H1 (cell line): ENCODE measurements around the gene CMIP. TPM values are rescaled to one million over a fixed set of nuclear protein-coding genes. Genes with fewer than 3 reads are reported as not detected.

Experiments
- CTCF ChIA-PET: fragments of 300-600 bp; sonication (Branson Sonifier 250); formaldehyde crosslinking; loops from one replicate; lab custom pipeline; 2021; ENCODE audit not compliant: partially characterized antibody; lab: Charles Lee
- POLR2A ChIA-PET: fragments of 300-600 bp; sonication (Branson Sonifier 250); formaldehyde crosslinking; loops from one replicate; lab custom pipeline; 2021; ENCODE audit warnings: inconsistent platforms; ENCODE audit not compliant: partially characterized antibody; lab: Charles Lee
- DNase-seq, 2 experiments: peaks; one replicate each; pipeline versions ENCODE4 v3.0.0 to v3.0.0-alpha.2; 2010 to 2022; ENCODE audit warnings: low spot score in 2 of 2, low read depth in 1 of 2, mixed read lengths in 1 of 2
- FAIRE-seq: peaks from 2 replicates; lab custom pipeline; 2011; peaks lifted over from hg19 to GRCh38; lab: Jason Lieb, UNC
- H2AFZ ChIP-seq: 2 replicates; pipeline ENCODE4 v1.8.1; 2012; ENCODE audit warnings: low read length, inconsistent platforms
- H2AK5ac ChIP-seq: 2 replicates; pipeline ENCODE4 v1.6.1; 2013; ENCODE audit warnings: low read depth, low read length
- H2BK120ac ChIP-seq: replicated peaks from 2 replicates; pipeline ENCODE3; 2013; ENCODE audit warnings: low read depth, low read length, inconsistent platforms
- H2BK12ac ChIP-seq: 2 replicates; pipeline ENCODE4 v1.6.1; 2013; ENCODE audit warnings: low read depth, low read length
- H2BK15ac ChIP-seq: 2 replicates; pipeline ENCODE4 v1.6.1; 2013; ENCODE audit warnings: low read length
- H2BK20ac ChIP-seq: 2 replicates; pipeline ENCODE4 v1.6.1; 2013; ENCODE audit warnings: low read length
- H2BK5ac ChIP-seq: 2 replicates; pipeline ENCODE4 v1.6.1; 2013; ENCODE audit warnings: low read depth, low read length
- H3K14ac ChIP-seq: 2 replicates; pipeline ENCODE4 v1.6.1; 2013; ENCODE audit warnings: inconsistent platforms; ENCODE audit not compliant: insufficient read length
- H3K18ac ChIP-seq: 2 replicates; pipeline ENCODE4 v1.6.1; 2013; ENCODE audit warnings: low read length; ENCODE audit errors: extremely low read depth
- H3K23ac ChIP-seq: 2 replicates; pipeline ENCODE4 v1.6.1; 2013; ENCODE audit warnings: inconsistent platforms; ENCODE audit not compliant: insufficient read length
- H3K23me2 ChIP-seq: 2 replicates; pipeline ENCODE4 v1.6.1; 2013; ENCODE audit warnings: low read depth, low read length
- H3K27ac ChIP-seq: 2 replicates; pipeline ENCODE4 v1.6.1; 2011; ENCODE audit warnings: low read depth, low read length, inconsistent platforms
- H3K27me3 ChIP-seq, 4 experiments: replicated peaks in 1 of 4; 1 replicate in 1 of 4; 2 replicates in 3 of 4; pipeline versions ENCODE4 v1.6.1 to v1.8.1; 2011 to 2013; ENCODE audit warnings: low read length in 3 of 4, mild to moderate bottlenecking in 3 of 4, inconsistent platforms in 2 of 4, mixed read lengths in 2 of 4, moderate library complexity in 1 of 4; ENCODE audit not compliant: control insufficient read depth in 3 of 4, insufficient read depth in 3 of 4; ENCODE audit errors: extremely low read depth in 1 of 4
- H3K36me3 ChIP-seq, 4 experiments: 2 replicates each; pipeline versions ENCODE4 v1.6.1 to v1.8.1; 2011 to 2013; ENCODE audit warnings: mild to moderate bottlenecking in 4 of 4, low read length in 3 of 4, moderate library complexity in 2 of 4, control low read depth in 1 of 4, inconsistent platforms in 1 of 4; ENCODE audit not compliant: insufficient read depth in 4 of 4, control insufficient read depth in 2 of 4
- H3K4ac ChIP-seq: replicated peaks from 2 replicates; pipeline ENCODE3; 2013; ENCODE audit warnings: low read length, low read depth, mixed read lengths, inconsistent platforms; ENCODE audit not compliant: insufficient read length
- H3K4me1 ChIP-seq, 4 experiments: replicated peaks in 1 of 4; 1 replicate in 1 of 4; 2 replicates in 3 of 4; pipeline versions ENCODE4 v1.6.1 to v1.8.1; 2011 to 2013; ENCODE audit warnings: low read length in 3 of 4, inconsistent platforms in 2 of 4, mixed read lengths in 1 of 4; ENCODE audit not compliant: insufficient read depth in 4 of 4, control insufficient read depth in 3 of 4
- H3K4me2 ChIP-seq, 2 experiments: 2 replicates each; pipeline versions ENCODE4 v1.6.1 to v1.8.1; 2011 to 2013; ENCODE audit warnings: low read depth in 2 of 2, low read length in 2 of 2, control low read depth in 1 of 2, inconsistent platforms in 1 of 2, mild to moderate bottlenecking in 1 of 2; ENCODE audit not compliant: insufficient read depth in 1 of 2
- H3K4me3 ChIP-seq, 4 experiments: fragments of 200-600, 300-600 bp in 1 of 4; sonication (generic), shearing (Covaris generic), sonication (Bioruptor Twin) in 1 of 4; 2 replicates each; pipeline versions ENCODE4 v1.5.1 to v1.8.1; 2011 to 2016; ENCODE audit warnings: low read length in 4 of 4, low read depth in 3 of 4, control low read depth in 2 of 4, inconsistent platforms in 2 of 4, mild to moderate bottlenecking in 2 of 4, mixed read lengths in 1 of 4, moderate library complexity in 1 of 4; ENCODE audit not compliant: insufficient read depth in 2 of 4; ENCODE audit errors: extremely low read depth in 1 of 4
- H3K56ac ChIP-seq: replicated peaks from 2 replicates; pipeline ENCODE3; 2013; ENCODE audit warnings: low read depth, mild to moderate bottlenecking, mixed read lengths, low read length, inconsistent platforms; ENCODE audit not compliant: insufficient read length
- H3K79me1 ChIP-seq: 2 replicates; pipeline ENCODE4 v1.6.1; 2013; ENCODE audit warnings: low read depth, low read length, control low read depth
- H3K79me2 ChIP-seq, 2 experiments: 2 replicates each; pipeline versions ENCODE4 v1.6.1 to v1.8.1; 2012 to 2013; ENCODE audit warnings: low read length in 2 of 2, mild to moderate bottlenecking in 2 of 2, inconsistent platforms in 1 of 2; ENCODE audit not compliant: insufficient read depth in 2 of 2, control insufficient read depth in 1 of 2
- H3K9ac ChIP-seq, 4 experiments: replicated peaks in 1 of 4; 1 replicate in 1 of 4; 2 replicates in 3 of 4; pipeline versions ENCODE4 v1.6.1 to v1.8.1; 2011 to 2013; ENCODE audit warnings: low read depth in 3 of 4, low read length in 3 of 4, control low read depth in 2 of 4, mild to moderate bottlenecking in 2 of 4, moderate library complexity in 2 of 4, inconsistent platforms in 1 of 4; ENCODE audit errors: extremely low read depth in 1 of 4
- H3K9me3 ChIP-seq, 2 experiments: 2 replicates each; pipeline versions ENCODE4 v1.6.1 to v1.8.1; 2012 to 2013; ENCODE audit warnings: mild to moderate bottlenecking in 2 of 2, moderate library complexity in 2 of 2, control low read depth in 1 of 2, inconsistent platforms in 1 of 2, low read depth in 1 of 2, low read length in 1 of 2, mixed read lengths in 1 of 2; ENCODE audit not compliant: insufficient read depth in 2 of 2
- H4K20me1 ChIP-seq, 2 experiments: replicated peaks in 1 of 2; 2 replicates each; pipeline versions ENCODE3 to v1.8.1; 2011 to 2013; ENCODE audit warnings: inconsistent platforms in 2 of 2, low read length in 2 of 2, mild to moderate bottlenecking in 1 of 2; ENCODE audit not compliant: insufficient read depth in 2 of 2, control insufficient read depth in 1 of 2
- H4K5ac ChIP-seq: 2 replicates; pipeline ENCODE4 v1.6.1; 2013; ENCODE audit warnings: low read length, low read depth, mixed read lengths, inconsistent platforms; ENCODE audit not compliant: insufficient read length
- H4K8ac ChIP-seq: 2 replicates; pipeline ENCODE4 v1.8.0; 2013; ENCODE audit warnings: mild to moderate bottlenecking, moderate library complexity, low read length, inconsistent platforms; ENCODE audit not compliant: insufficient read depth; ENCODE audit errors: extremely low read depth
- H4K91ac ChIP-seq: replicated peaks from 2 replicates; pipeline ENCODE3; 2013; ENCODE audit warnings: low read length, mixed read lengths, inconsistent platforms; ENCODE audit not compliant: insufficient read length
- CBX5 ChIP-seq: fragments of 300-800, 300-1000 bp; sonication (generic); IDR thresholded peaks from 2 replicates; pipeline ENCODE4 v1.7.1; 2016; ENCODE audit warnings: antibody characterized with exemption, low read length, low read depth
- CREB1 ChIP-seq: IDR thresholded peaks from 2 replicates; pipeline ENCODE4 v1.6.1; 2012; ENCODE audit warnings: inconsistent platforms
- E2F6 ChIP-seq: IDR thresholded peaks from 2 replicates; pipeline ENCODE4 v1.6.1; 2012; ENCODE audit warnings: inconsistent platforms
- EP300 ChIP-seq, 2 experiments: IDR thresholded peaks; 1 replicate in 1 of 2; 2 replicates in 1 of 2; pipeline ENCODE4 v1.6.1; 2011 to 2012; ENCODE audit warnings: low read depth in 2 of 2, low read length in 2 of 2, mild to moderate bottlenecking in 2 of 2, borderline replicate concordance in 1 of 2, inconsistent platforms in 1 of 2, moderate library complexity in 1 of 2
- KDM1A ChIP-seq: fragments of 200-600, 300-600 bp; sonication (generic); IDR thresholded peaks from 2 replicates; pipeline ENCODE4 v1.7.1; 2016; ENCODE audit warnings: mild to moderate bottlenecking, low read length, borderline replicate concordance
- MAX ChIP-seq: IDR thresholded peaks from 2 replicates; pipeline ENCODE4 v1.6.1; 2012; ENCODE audit warnings: inconsistent platforms
- POU5F1 ChIP-seq: IDR thresholded peaks from 2 replicates; pipeline ENCODE4 v1.6.1; 2011; ENCODE audit warnings: low read depth, mild to moderate bottlenecking, low read length, moderate library complexity
- TAF1 ChIP-seq: IDR thresholded peaks from 2 replicates; pipeline ENCODE4 v1.6.1; 2011; ENCODE audit warnings: mild to moderate bottlenecking, low read depth, low read length
- USF2 ChIP-seq: IDR thresholded peaks from 2 replicates; pipeline ENCODE4 v1.6.1; 2011; ENCODE audit warnings: low read length, improper control_type of control experiment
- WGBS, 2 experiments: shearing (Covaris generic) in 1 of 2; methylation state at CpG; one replicate each; pipeline versions ENCODE4 v1.1.6 to v1.1.7; 2013 to 2015; ENCODE audit warnings: low lambda C conversion rate in 2 of 2, mixed read lengths in 2 of 2, inconsistent platforms in 1 of 2, low coverage in 1 of 2, missing lambda C conversion rate in 1 of 2; ENCODE audit not compliant: insufficient replicate concordance in 2 of 2, insufficient coverage in 1 of 2, insufficient read length in 1 of 2; ENCODE audit errors: extremely low coverage in 1 of 2, missing lambda C conversion rate in 1 of 2; 5-methylcytosine and 5-hydroxymethylcytosine counted together
- polyA plus RNA-seq, 7 experiments: library from polyadenylated mRNA; depleted of rRNA in 3 of 7; stranded (reverse) in 5 of 7; unstranded in 2 of 7; fragments of >200 nt in 5 of 7; fragments of 200-250 nt in 2 of 7; gene quantifications; 1 replicate in 5 of 7; 2 replicates in 1 of 7; 4 replicates in 1 of 7; pipeline versions ENCODE4 v1.2.1 to v1.2.3, GENCODE V29; 2011 to 2013; ENCODE audit warnings: missing spikeins in 2 of 7, mixed read lengths in 2 of 7
- total RNA-seq: library from RNA; stranded (reverse); fragmentation: NEBNext Ultra II Directional; extraction: Animal tissue kit (Norgen Biotek cat#: 25700); gene quantifications from 2 replicates; pipeline ENCODE4 v1.2.1, GENCODE V29; 2021

The CMIP gene
- total and polyA plus RNA-seq, 2 of the 8 experiments (the other 6 are each of a cell fraction or from before 2014, with no cell fraction given): 7.9 to 53.2 TPM

- no peak for FAIRE-seq
- Histone ChIP-seq H3K4me2 (no peak overlapping the region), H3K9ac (no peak overlapping the region), H3K23ac (no peak overlapping the region), H3K4me1 (peaks cover 0 to 9% (median 1%) of the 10 kb centered on the region in 4 experiments; a peak in 2 of 7 replicates), H2BK120ac (no peak overlapping the region), H3K14ac (no peak overlapping the region), H4K20me1 (peaks cover 13 to 34% of the 10 kb centered on the region in 2 experiments), H3K36me3 (no peaks in the 10 kb centered on the region), H3K9me3 (no peaks in the 10 kb centered on the region), H2BK5ac (peak overlapping the region; percentile 22; the same call in 1 of the 2 replicates), H4K5ac (no peak overlapping the region), H3K56ac (no peak overlapping the region), H3K23me2 (no peaks in the 10 kb centered on the region), H3K27ac (no peak overlapping the region), H3K79me1 (peaks cover 51% of the 10 kb centered on the region), H3K79me2 (peaks cover 0 to 89% of the 10 kb centered on the region in 2 experiments), H2BK12ac (no peak overlapping the region), H2AK5ac (no peak overlapping the region), H3K4me3 (no peak overlapping the region), H2AFZ (no peak overlapping the region), H2BK20ac (no peak overlapping the region), H3K18ac (no peak overlapping the region), H2BK15ac (no peak overlapping the region), H3K4ac (no peak overlapping the region), H3K27me3 (no peaks in the 10 kb centered on the region), H4K8ac (no peak overlapping the region), H4K91ac (no peak overlapping the region)
- POLR2A ChIA-PET: no interaction called here
- CTCF ChIA-PET: interaction anchor here (0.7 to 1.9 kb wide), 2 partner anchors 24 to 31 kb away, joined by 3 to 4 read pairs; no protein-coding TSS in a partner anchor
- 83% methylated on average over 6 of the region's 6 CpGs; no CpG with 5 or more reads in 1 of the 2 experiments for WGBS, 2 experiments
- DNase-seq: no peak
- TF ChIP-seq EP300 (IDR thresholded peaks at IDR 0.05; ENCODE audit: borderline replicate concordance in 1 of 2, low read depth in 2 of 2, low read length in 2 of 2) (no peak), MAX (no peak), TAF1 (no peak), CREB1 (no peak), E2F6 (no peak), USF2 (no peak), KDM1A (no peak), POU5F1 (no peak), CBX5 (no peak)
Measured at GRCh38 chr16:81551151-81551808, 106.7 kb downstream of the CMIP start.
